Activated CD8-positive, alpha-beta memory T cell treated with anti-CD3 and anti-CD28 coated beads for 24 hours (primary cell): ENCODE results near the gene SLC43A3.
"Not testable (repeated sequence)": the region's sequence is repeated elsewhere in the genome, so short reads cannot be mapped to it uniquely, and the experiment has no call there.

Experiments used
- DNase-seq: peaks from one replicate; pipeline ENCODE4 v3.0.0-alpha.2; 2020

The SLC43A3 gene

GRCh38 chr11:57403802-57404147 lies 23.1 kb downstream of the SLC43A3 start:
- DNase-seq, result no peak

GRCh38 chr11:57403003-57403801 lies 23.7 kb downstream of the SLC43A3 start:
- not testable (repeated sequence) for DNase-seq

DNA sequence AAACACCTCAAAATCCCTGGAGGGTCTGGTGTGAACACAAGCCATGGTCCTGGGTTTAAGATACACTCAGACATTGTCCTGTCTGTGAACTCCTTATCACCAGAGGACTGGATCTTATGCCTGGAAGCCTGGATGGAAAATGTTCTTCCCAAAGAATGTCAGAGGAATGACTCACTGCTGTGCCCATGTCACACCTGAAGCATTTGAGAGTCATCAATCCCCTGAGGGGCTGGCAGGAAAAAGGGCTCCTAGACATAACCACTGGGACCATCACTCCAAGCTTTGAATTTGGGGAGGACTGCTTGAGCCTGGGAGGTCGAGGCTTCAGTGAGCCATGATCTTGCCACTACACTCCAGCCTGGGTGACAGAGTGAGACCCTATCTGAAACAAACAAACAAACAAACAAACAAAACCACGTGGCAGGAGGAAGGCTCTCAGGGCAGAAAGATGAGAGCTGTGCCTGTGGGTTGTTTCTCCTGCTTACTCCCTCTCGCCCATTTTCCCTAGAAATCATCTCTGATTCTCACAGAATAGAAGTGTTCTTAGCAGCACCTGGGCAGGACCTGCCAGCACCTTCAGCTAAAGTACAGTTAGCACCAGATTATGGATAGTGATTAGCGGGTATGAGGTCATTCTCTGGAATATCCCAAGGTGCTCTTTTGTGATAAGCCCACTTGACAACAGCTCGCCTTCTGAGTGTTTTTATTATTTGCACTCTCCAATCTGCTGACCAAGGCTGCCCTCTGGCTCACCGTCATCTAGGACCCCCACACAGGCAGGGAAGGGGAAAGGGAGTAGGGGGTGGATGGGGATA lies 24.5 kb downstream of the SLC43A3 start:
- no peak for DNase-seq

- no peak for DNase-seq
These were observed 26.8 kb downstream of the SLC43A3 start for GRCh38 chr11:57399972-57400578.

DNA sequence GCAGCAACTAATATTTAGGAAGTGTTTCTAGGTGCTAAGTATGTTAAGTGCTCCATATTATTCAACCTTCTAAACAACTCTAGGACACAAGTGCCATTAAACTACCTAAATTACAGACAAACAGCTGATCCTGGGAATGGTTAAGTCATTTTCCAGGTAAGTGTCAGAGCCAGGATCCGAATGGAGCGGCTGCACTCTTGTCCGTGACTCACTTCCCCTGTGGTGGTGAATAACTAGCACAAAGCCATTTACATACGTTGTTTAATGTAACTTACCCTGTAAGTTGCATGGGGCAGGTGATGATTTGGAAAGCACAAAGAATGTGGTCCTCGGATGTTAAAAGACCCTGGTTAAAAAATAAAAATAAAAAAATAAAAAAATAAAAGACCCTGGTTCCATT lies 27.7 kb downstream of the SLC43A3 start:
- no peak for DNase-seq

GRCh38 chr11:57397394-57397990 lies 29.4 kb downstream of the SLC43A3 start:
- DNase-seq, result no peak

DNA sequence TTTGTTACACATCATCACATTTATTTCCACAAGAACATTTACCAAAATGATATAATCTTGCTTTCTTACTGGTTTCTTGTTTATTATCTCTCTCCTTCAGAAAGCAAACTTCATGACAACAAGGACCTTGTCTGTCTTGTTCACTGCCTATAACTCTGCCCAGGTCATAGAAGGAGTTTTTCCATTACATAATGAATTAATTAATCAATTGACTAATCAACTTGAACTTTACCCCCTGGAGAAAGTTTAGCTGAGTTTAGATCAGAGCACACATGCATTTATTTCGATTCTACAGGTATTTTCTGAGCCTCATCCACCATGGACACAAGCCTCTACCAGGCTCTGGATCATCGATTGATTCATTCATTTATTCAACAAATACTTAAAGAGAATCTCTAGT lies 30.2 kb downstream of the SLC43A3 start:
- DNase-seq, result no peak

DNA sequence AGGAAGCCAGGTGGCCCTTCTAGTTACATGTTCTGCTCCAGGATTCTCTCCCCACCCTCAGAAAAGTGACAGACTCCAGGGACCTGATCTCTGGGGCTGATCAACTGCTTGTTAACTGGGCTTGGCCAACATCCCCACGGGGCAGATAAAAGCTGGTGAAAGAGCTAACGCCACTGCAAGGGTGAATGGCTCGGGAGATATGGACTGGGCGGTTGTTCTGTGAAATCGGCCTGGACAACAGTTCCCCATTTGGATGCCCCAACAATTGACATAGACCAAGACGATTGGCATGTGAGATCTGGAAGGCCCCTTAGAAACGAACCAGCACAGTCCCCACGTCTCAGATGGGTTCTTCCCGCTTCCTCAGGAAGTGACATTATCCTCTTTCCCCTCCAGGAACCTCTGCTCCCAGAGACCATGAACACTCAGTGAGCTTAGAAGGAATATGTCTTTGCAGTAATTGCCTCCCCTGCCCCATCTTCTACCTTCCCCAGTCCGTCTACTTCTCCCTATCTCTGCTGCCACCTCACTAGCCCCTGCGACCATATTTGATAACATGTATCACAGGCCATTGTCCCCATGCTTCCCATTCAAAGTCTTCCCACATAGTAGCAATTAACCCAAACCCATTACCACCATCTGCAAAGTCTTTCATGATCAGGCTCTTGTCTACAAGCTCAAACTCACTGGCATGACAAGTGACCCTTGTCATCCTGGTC lies 30.9 kb downstream of the SLC43A3 start:
- no peak for DNase-seq

GRCh38 chr11:57394203-57394965 lies 32.5 kb downstream of the SLC43A3 start:
- DNase-seq, result no peak

DNA sequence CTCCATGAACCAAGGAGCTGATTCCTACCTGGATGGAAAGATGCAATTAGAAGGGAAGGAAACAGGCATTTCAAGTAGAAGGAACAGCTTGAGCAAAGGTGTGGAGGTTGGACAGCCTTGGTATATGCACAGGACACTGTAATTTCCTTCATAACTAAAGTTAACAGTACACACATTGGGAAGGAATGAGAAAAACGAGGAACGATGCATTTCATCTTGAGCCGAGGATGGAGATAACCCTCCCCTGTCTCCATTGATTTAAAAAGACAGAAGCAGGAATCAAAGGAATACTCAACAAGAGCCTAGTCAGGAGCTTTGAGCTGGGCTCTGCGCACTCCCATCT lies 34.2 kb downstream of the SLC43A3 start:
- DNase-seq, result no peak

DNA sequence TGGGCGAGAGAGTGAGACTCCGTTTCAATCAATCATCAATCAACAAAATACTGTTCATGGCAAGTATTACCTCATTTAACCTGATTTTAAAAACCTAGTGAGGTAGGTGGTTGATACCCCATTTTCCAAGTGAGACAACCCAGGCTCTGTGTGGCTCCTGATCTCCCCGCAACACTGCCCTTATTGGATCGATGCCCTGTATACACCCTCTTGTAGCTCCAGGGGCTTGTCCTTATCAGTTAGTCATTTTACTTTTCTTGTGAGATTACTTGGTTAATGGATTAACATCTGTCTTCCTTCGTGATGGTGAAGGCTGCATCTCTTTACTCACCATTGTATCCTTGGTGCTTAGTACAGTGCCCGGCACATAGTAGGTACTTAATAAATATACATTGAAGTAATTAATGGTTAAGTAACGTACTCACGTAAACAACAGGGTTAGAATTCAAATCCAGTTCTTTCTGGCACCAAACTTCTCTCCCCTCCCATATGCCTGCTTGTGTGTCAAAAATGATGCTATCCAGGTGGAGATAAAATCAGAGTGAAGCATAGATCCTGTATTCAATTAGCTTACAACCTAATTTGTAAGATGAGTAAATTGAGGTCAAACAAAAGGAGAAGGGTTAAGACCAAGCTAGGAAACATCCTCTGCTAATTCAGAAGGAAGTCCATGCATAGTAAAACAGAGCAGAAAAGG lies 34.7 kb downstream of the SLC43A3 start:
- DNase-seq, result no peak

GRCh38 chr11:57391539-57391938 lies 35.4 kb downstream of the SLC43A3 start:
- DNase-seq, result no peak

DNA sequence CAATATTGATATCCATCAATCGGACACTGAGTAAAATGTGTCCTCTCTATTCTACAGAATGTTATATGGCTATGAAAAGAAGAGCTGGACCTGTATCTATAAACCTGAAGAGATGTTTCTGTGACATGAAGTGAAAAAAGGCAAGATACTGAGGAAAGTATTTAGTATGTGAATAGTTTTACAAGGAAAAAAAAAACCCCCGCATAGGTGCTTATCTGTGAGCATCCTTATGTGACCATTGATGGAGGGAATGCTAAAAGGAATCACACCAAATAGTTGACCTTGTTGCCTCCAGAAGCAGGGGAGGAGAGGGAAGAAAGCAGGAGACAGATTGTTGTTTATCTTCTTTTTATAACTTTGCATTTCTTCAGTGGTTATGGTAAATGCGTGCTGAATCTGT lies 35.8 kb downstream of the SLC43A3 start:
- no peak for DNase-seq

GRCh38 chr11:57390535-57390934 lies 36.4 kb downstream of the SLC43A3 start, which contains the start of gene PRG2:
Gene PRG2, minus strand, starts transcription at chr11:57390650. Its CDS starts 706 bp downstream, at chr11:57389944.
- DNase-seq, result no peak

DNA sequence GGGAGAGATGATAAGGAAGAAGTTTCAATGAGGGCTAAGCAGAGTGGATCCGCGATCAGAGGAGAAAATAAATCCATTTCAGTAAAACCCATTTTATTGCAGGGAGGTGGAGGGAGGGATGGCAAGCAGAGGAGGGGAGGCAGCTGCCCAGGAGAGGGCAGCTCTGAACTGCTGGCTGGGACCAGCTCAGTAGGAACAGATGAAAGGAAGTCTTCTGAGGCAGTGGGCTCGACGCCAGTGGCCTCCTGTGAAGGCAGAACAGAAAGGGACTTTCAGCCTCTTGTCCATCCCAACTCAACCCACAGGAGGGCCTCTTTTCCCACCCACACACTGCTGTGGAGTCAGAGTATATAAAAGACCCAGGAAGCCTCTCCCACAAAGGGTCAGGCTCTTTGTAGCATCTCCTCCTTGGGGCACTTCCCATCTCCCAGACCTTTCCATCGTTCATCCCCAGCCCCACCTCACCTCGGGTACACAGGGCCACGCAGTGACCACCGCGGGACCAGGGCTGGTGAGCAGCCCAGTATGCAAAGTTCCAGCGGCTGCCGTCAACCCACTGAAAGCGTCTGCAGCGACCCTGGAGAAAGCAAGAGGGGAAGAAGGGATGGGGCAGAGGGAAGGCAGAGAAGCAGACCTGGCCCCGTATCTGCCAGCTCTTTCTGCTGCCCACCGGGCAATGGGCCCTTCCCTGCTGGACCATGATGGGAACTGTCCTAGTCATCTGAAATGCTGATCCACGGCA lies 39.5 kb downstream of the SLC43A3 start:
- DNase-seq, result no peak

- no peak for DNase-seq
These were observed 40.6 kb downstream of the SLC43A3 start for GRCh38 chr11:57386178-57386940.

DNA sequence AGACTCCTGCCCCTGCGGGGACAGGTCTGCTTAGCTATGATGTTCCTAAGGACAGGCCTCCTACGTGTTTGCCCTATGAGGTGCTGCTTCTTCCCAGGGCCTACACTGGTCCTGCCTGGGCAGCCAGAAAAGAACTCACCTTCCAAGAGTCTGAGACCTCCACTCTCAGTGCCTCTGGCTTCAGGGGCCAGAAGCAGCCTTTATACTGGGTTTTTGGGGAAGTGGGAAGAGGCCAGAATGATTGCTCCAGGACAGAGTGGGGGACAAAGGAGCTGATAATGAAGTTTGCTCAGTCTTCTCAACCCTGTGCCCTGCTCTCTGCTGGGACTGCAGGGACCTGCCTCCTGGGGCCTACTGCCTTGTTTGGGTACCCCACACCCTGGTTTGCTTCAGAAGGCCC lies 45.9 kb downstream of the SLC43A3 start, which contains the start of gene PRG3:
Gene PRG3 (minus strand): TSS at position 176 of the 400 bp plus-strand sequence. CDS start 442 bp downstream, outside the sequence.
- no peak for DNase-seq

GRCh38 chr11:57379732-57380131 lies 47.2 kb downstream of the SLC43A3 start:
- no peak for DNase-seq

GRCh38 chr11:57378186-57378585 lies 48.7 kb downstream of the SLC43A3 start:
- no peak for DNase-seq

GRCh38 chr11:57377107-57377506 lies 49.8 kb downstream of the SLC43A3 start:
- DNase-seq, result no peak
